HG02938 (cell line): Measurements from ENCODE around the gene ZNG1C.
"Not testable (repeated sequence)": the region's sequence is repeated elsewhere in the genome, so short reads cannot be mapped to it uniquely, and the experiment has no call there.

ENCODE experiments used
- ATAC-seq: cut with Tn5 transposase; IDR thresholded peaks from one replicate; pipeline ENCODE4 v1.9.1; 2021; ENCODE audit warnings: mild to moderate bottlenecking, moderate library complexity; ENCODE audit not compliant: unreplicated experiment

Gene ZNG1C

GRCh38 chr9:68241683-68242082, at the start of gene ZNG1C:
ZNG1C (plus strand) TSS chr9:68241983; CDS start chr9:68242032, 49 bp downstream.
- not testable (repeated sequence) for ATAC-seq

- ATAC-seq, result not testable (repeated sequence)
These were observed 654 bp downstream of the ZNG1C start for GRCh38 chr9:68242437-68242836.

GRCh38 chr9:68281041-68281440, 39.3 kb downstream of the ZNG1C start:
- not testable (repeated sequence) for ATAC-seq

GRCh38 chr9:68302567-68302966, 60.8 kb downstream of the ZNG1C start, which contains the start of gene FOXD4L3:
FOXD4L3 (plus strand) TSS chr9:68302867; CDS start chr9:68302952, 85 bp downstream.
- ATAC-seq, result not testable (repeated sequence)

- ATAC-seq, result not testable (repeated sequence)
These were observed 62.0 kb downstream of the ZNG1C start for GRCh38 chr9:68303771-68304170.

GRCh38 chr9:68304212-68304611, 62.4 kb downstream of the ZNG1C start:
- not testable (repeated sequence) for ATAC-seq

GRCh38 chr9:68304777-68305176, 63.0 kb downstream of the ZNG1C start:
- ATAC-seq, result not testable (repeated sequence)

- ATAC-seq, result not testable (repeated sequence)
These were observed 64.0 kb downstream of the ZNG1C start for GRCh38 chr9:68305680-68306285.

GRCh38 chr9:68306391-68306964, 64.7 kb downstream of the ZNG1C start:
- ATAC-seq, result not testable (repeated sequence)

GRCh38 chr9:68307127-68307526, 65.3 kb downstream of the ZNG1C start:
- not testable (repeated sequence) for ATAC-seq

GRCh38 chr9:68307654-68308053, 65.9 kb downstream of the ZNG1C start:
- not testable (repeated sequence) for ATAC-seq

- not testable (repeated sequence) for ATAC-seq
These were observed 69.4 kb downstream of the ZNG1C start for GRCh38 chr9:68311208-68311607.

GRCh38 chr9:68318209-68318608, 76.4 kb downstream of the ZNG1C start:
- not testable (repeated sequence) for ATAC-seq

- ATAC-seq, result not testable (repeated sequence)
These were observed 82.0 kb downstream of the ZNG1C start for GRCh38 chr9:68323749-68324148.

- not testable (repeated sequence) for ATAC-seq
These were observed 82.7 kb downstream of the ZNG1C start for GRCh38 chr9:68324518-68324917.

- ATAC-seq, result not testable (repeated sequence)
These were observed 87.3 kb downstream of the ZNG1C start for GRCh38 chr9:68329106-68329505.

GRCh38 chr9:68330531-68331173, 88.9 kb downstream of the ZNG1C start:
- ATAC-seq, result not testable (repeated sequence)

GRCh38 chr9:68332122-68332521, 90.3 kb downstream of the ZNG1C start:
- not testable (repeated sequence) for ATAC-seq

GRCh38 chr9:68335935-68336334, 94.2 kb downstream of the ZNG1C start:
- ATAC-seq, result not testable (repeated sequence)

- ATAC-seq, result not testable (repeated sequence)
These were observed 95.0 kb downstream of the ZNG1C start for GRCh38 chr9:68336639-68337339.

GRCh38 chr9:68338000-68338399, 96.2 kb downstream of the ZNG1C start:
- not testable (repeated sequence) for ATAC-seq
